ENCODE measurements around the gene EP400.

The EP400 gene

GRCh38 chr12:132116709-132117557, 167.2 kb downstream of the EP400 start:
- TF ChIP-seq CTCF (IDR thresholded peaks at IDR 0.05; ENCODE audit: insufficient read depth, low read length, missing control alignments) = no peak
- ChIA-PET POLR2A (interaction anchor here (0.6 kb wide), 1 partner anchor 16 kb away, joined by 7 read pairs; no protein-coding TSS in a partner anchor), CTCF (no interaction called here)
- no peak overlapping the region for H3K4me3 ChIP-seq (ENCODE audit: low read depth, low read length)
- no peak for DNase-seq (ENCODE audit: low read depth, low spot score)

DNA sequence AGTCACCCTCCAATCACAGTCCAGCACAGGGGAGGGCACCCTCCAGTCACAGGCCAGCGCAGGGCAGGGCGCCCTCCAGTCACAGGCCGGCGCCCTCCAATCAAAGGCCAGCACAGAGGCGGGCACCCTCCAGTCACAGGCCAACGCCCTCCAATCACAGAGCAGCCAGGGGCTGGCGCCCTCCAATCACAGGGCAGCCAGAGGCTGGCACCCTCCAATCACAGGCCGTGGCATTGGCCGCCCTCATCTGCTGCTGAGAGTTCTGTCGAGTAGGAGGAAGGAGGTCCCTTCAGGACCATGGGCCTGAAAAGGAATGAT, 167.8 kb downstream of the EP400 start:
- ChIA-PET CTCF (interaction anchor here (0.6 to 0.7 kb wide), 2 partner anchors 8 to 36 kb away, joined by 3 read pairs; no protein-coding TSS in a partner anchor), POLR2A (interaction anchor here (0.6 kb wide), 1 partner anchor 16 kb away, joined by 7 read pairs; no protein-coding TSS in a partner anchor)
- no peak for TF ChIP-seq CTCF (IDR thresholded peaks at IDR 0.05; ENCODE audit: insufficient read depth, low read length, missing control alignments)
- no peak overlapping the region for H3K4me3 ChIP-seq (ENCODE audit: low read depth, low read length)
- DNase-seq (ENCODE audit: low read depth, low spot score) = no peak

DNA sequence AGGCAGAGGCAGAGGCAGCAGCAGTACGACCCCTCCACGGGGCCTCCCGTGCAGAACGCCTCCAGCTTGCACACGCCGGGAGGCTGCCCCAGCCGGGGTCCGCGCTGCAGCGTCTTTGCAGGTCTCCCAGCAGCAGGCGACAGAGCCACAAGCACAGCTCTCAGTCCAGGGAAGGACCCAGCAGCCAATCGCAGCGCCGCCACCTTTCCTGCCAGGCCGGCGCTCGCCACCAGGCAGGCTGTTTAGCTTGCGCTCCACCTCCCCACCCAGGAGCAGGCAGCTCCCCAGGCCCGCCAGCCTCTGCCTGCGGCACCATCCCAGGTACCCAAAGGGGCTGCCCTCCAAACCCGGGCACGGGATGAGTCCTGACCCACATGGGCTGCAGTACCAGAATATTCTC, 169.1 kb downstream of the EP400 start:
- no peak for TF ChIP-seq CTCF (IDR thresholded peaks at IDR 0.05; ENCODE audit: insufficient read depth, low read length, missing control alignments)
- ChIA-PET POLR2A (no interaction called here), CTCF (no interaction called here)
- no peak for DNase-seq (ENCODE audit: low read depth, low spot score)
- no peak overlapping the region for H3K4me3 ChIP-seq (ENCODE audit: low read depth, low read length)

- H3K4me3 ChIP-seq (ENCODE audit: low read depth, low read length) = no peak overlapping the region
- ChIA-PET CTCF (no interaction called here), POLR2A (no interaction called here)
- TF ChIP-seq CTCF (IDR thresholded peaks at IDR 0.05; ENCODE audit: insufficient read depth, low read length, missing control alignments) = no peak
- no peak for DNase-seq (ENCODE audit: low read depth, low spot score)
Measured at GRCh38 chr12:132121283-132121682, 171.5 kb downstream of the EP400 start.

DNA sequence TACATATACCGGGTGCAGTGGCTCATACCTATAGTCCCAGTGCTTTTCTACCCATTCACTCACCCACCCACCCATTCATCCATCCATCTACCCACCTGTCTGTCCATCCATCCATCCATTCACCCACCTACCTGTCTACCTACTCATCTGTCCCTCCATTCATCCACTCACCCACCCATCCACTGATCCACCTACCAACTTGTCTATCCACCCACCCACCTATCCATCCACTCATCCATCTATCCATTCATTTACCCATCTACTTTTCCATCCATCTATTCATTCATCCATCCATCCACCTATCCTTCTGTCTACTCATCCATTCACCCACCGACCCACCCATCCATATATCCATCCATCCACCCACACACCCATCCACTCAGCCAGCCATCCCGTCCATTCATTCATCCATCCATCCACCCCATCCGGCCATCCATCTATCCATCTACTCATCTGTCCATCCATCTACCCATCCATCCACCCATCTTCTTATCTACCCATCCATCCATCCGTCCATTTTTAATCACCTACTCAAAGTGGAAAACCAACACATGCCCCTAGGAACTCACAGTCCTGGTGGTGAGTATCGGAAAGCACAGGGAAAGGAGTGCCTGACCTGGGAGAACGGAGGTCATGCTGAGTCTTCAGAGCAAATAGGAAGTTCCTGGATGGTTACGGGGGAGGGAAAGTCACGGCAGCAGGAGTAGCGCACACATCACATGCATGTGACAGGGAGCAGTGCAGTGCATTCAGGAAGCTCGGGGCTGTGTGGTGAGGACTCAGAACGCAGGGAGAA, 174.4 kb downstream of the EP400 start:
- no peak for DNase-seq (ENCODE audit: low read depth, low spot score)
- TF ChIP-seq CTCF (IDR thresholded peaks at IDR 0.05; ENCODE audit: insufficient read depth, low read length, missing control alignments) = no peak
- ChIA-PET CTCF (interaction anchor here (0.9 kb wide), 1 partner anchor 16 kb away, joined by 3 read pairs; no protein-coding TSS in a partner anchor), POLR2A (no interaction called here)
- no peak overlapping the region for H3K4me3 ChIP-seq (ENCODE audit: low read depth, low read length)

GRCh38 chr12:132124766-132125425, 175.2 kb downstream of the EP400 start:
- H3K4me3 ChIP-seq (ENCODE audit: low read depth, low read length) = no peak overlapping the region
- POLR2A ChIA-PET = no interaction called here
- no peak for TF ChIP-seq CTCF (IDR thresholded peaks at IDR 0.05; ENCODE audit: insufficient read depth, low read length, missing control alignments)
- CTCF ChIA-PET = no interaction called here
- DNase-seq (ENCODE audit: low read depth, low spot score) = no peak
